ENCODE measurements around the gene ITCH.

DNA sequence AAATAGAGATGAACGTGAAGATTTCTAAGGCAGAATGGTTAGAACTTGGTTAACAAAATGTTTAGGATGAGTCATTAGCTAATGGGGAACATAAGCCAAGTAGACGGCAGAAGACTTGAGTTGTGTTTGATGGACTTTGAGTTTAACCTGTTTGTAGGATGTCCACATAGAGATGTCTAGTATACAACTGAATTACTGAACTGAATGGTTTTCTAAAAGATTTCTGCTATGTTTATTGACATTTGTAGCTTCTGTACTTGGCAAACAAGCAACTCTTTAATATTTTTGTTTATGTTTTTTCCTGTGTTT lies 98.7 kb downstream of the ITCH start:
- TF ChIP-seq CTCF (IDR thresholded peaks at IDR 0.05) (no peak), EP300 (IDR thresholded peaks at IDR 0.05; ENCODE audit: low read depth) (no peak), POLR2A (IDR thresholded peaks at IDR 0.05) (no peak), POLR2AphosphoS5 (IDR thresholded peaks at IDR 0.05) (no peak)

All from transverse colon (tissue), 4 donors.